Loucy (cell line): Measurements from ENCODE around the gene PLD5.
"Not testable (repeated sequence)": the region's sequence is repeated elsewhere in the genome, so short reads cannot be mapped to it uniquely, and the experiment has no call there.

Experiments
- H2AFZ ChIP-seq: fragments of 200-600 bp; sonication (generic); 2 replicates; pipeline ENCODE4 v1.6.0; 2016; ENCODE audit warnings: antibody characterized with exemption, mild to moderate bottlenecking, low read length, moderate library complexity
- H3F3A ChIP-seq: fragments of 200-600 bp; 2 replicates; pipeline ENCODE4 v1.6.0; 2016; ENCODE audit warnings: antibody characterized with exemption, low read depth, mild to moderate bottlenecking
- H3K27me3 ChIP-seq: fragments of 200-600 bp; sonication (generic); 2 replicates; pipeline ENCODE4 v1.6.1; 2014; ENCODE audit warnings: low read length, mild to moderate bottlenecking; ENCODE audit not compliant: insufficient read depth, poor library complexity, severe bottlenecking
- H3K36me3 ChIP-seq: fragments of 200-600 bp; sonication (generic); 2 replicates; pipeline ENCODE4 v1.6.1; 2016; ENCODE audit warnings: low read length; ENCODE audit not compliant: insufficient read depth
- H3K4me1 ChIP-seq: fragments of 200-600 bp; sonication (generic); 2 replicates; pipeline ENCODE4 v1.5.1; 2014; ENCODE audit warnings: low read length, mild to moderate bottlenecking; ENCODE audit not compliant: insufficient read depth, poor library complexity, severe bottlenecking
- H3K4me2 ChIP-seq: fragments of 200-600 bp; sonication (generic); 2 replicates; pipeline ENCODE4 v1.6.0; 2014; ENCODE audit warnings: antibody characterized with exemption, low read length, low read depth, mild to moderate bottlenecking; ENCODE audit not compliant: poor library complexity, severe bottlenecking
- H3K4me3 ChIP-seq: fragments of 200-600 bp; sonication (generic); 2 replicates; pipeline ENCODE4 v1.5.1; 2014; ENCODE audit warnings: low read length, mild to moderate bottlenecking, mixed read lengths; ENCODE audit not compliant: poor library complexity, severe bottlenecking
- H3K79me2 ChIP-seq: fragments of 200-600 bp; sonication (generic); 2 replicates; pipeline ENCODE4 v1.6.1; 2014; ENCODE audit warnings: low read length; ENCODE audit not compliant: insufficient read depth
- H3K9ac ChIP-seq: fragments of 200-600 bp; sonication (generic); 2 replicates; pipeline ENCODE4 v1.6.0; 2014; ENCODE audit warnings: mild to moderate bottlenecking, low read depth, low read length, moderate library complexity; ENCODE audit not compliant: poor library complexity, severe bottlenecking
- H3K9me2 ChIP-seq: fragments of 200-600 bp; sonication (generic); replicated peaks from 2 replicates; pipeline ENCODE4 v1.6.1; 2016; ENCODE audit warnings: low read depth, low read length, mixed read lengths
- H3K9me3 ChIP-seq: fragments of 200-600 bp; sonication (generic); 2 replicates; pipeline ENCODE4 v1.6.1; 2014; ENCODE audit warnings: mild to moderate bottlenecking, antibody characterized with exemption, low read length, low read depth; ENCODE audit not compliant: insufficient read depth
- H4K20me1 ChIP-seq: fragments of 200-600 bp; sonication (generic); 2 replicates; pipeline ENCODE4 v1.6.0; 2014; ENCODE audit warnings: antibody characterized with exemption, low read length, mild to moderate bottlenecking; ENCODE audit not compliant: insufficient read depth, poor library complexity, severe bottlenecking
- EZH2phosphoT487 ChIP-seq: fragments of 200-600 bp; IDR thresholded peaks from 2 replicates; pipeline ENCODE4 v1.6.1; 2018; ENCODE audit warnings: antibody characterized with exemption, mild to moderate bottlenecking, moderate library complexity, borderline replicate concordance
- TF ChIP-seq, protein P1 (sequence below): fragments of 200-600 bp; sonication (generic); conservative IDR thresholded peaks from 2 replicates; pipeline ENCODE4 v1.5.1; 2014; ENCODE audit warnings: mild to moderate bottlenecking, antibody characterized with exemption, low read length

Gene PLD5

DNA sequence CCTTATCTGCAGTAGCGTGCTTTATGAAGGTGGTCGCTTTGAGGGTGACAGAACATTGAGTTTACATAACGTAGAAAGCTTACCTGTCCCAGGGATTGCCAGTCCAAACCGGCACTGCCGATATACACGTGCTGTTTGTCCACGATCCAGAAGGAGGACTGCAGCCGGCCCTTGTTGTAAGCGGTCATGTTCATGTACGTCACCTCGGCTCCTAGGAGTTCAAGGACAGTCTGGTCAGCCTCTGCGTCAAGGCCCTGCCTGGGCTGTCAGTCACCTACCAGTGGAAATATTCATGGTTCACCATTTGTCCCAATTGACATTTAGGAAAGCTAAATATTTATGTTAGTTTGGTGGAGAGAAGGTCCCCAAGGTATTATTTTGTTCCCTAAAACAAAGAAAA lies 304.6 kb downstream of the PLD5 start:
- H2AFZ ChIP-seq: no peak overlapping the region
- H3K9me3 ChIP-seq: peaks cover 14% of the 10 kb centered on the region; the same call in 1 of the 2 replicates
- no peak overlapping the region for H3K9ac ChIP-seq
- H3K36me3 ChIP-seq: no peaks in the 10 kb centered on the region
- no peak overlapping the region for H3K4me2 ChIP-seq
- H3K4me3 ChIP-seq: no peak overlapping the region
- no peaks in the 10 kb centered on the region for H4K20me1 ChIP-seq
- TF ChIP-seq EZH2phosphoT487: no peak
- TF ChIP-seq, protein P1, sequence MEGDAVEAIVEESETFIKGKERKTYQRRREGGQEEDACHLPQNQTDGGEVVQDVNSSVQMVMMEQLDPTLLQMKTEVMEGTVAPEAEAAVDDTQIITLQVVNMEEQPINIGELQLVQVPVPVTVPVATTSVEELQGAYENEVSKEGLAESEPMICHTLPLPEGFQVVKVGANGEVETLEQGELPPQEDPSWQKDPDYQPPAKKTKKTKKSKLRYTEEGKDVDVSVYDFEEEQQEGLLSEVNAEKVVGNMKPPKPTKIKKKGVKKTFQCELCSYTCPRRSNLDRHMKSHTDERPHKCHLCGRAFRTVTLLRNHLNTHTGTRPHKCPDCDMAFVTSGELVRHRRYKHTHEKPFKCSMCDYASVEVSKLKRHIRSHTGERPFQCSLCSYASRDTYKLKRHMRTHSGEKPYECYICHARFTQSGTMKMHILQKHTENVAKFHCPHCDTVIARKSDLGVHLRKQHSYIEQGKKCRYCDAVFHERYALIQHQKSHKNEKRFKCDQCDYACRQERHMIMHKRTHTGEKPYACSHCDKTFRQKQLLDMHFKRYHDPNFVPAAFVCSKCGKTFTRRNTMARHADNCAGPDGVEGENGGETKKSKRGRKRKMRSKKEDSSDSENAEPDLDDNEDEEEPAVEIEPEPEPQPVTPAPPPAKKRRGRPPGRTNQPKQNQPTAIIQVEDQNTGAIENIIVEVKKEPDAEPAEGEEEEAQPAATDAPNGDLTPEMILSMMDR: no peak
- H3F3A ChIP-seq: no peaks in the 10 kb centered on the region
- H3K4me1 ChIP-seq: no peaks in the 10 kb centered on the region
- H3K9me2 ChIP-seq: no peaks in the 10 kb centered on the region
- H3K27me3 ChIP-seq: no peaks in the 10 kb centered on the region
- no peaks in the 10 kb centered on the region for H3K79me2 ChIP-seq

DNA sequence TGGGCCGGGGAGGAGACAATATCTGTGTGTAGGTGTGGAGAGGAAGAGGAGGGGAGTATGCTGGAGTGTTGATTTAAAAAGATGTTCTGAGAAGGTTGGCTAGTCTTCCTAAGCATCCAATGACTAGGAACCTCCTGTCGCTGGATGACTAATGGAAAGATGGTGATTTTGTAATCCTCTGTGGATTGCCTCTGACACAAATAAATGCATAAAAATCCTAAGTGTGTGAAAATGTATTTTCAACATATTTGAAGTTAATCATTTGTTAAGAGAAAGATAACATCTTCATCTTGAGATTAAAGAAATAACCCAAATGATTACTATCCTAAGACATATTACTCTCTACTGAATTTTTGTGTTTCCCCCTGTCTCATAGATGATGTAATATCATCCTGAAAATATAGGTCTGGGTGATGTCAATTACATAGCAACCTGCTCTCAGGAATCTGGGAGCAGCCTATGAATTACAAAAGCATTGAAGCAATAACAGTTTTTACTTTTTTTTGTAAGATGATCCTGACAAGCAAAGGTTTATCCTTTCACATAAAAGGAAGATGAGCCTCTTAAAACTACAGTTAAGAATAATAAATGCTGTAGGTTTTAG lies 305.1 kb downstream of the PLD5 start:
- TF ChIP-seq, protein P1: no peak
- TF ChIP-seq EZH2phosphoT487: no peak
- Histone ChIP-seq H3K9me3 (peaks cover 14% of the 10 kb centered on the region; the same call in 1 of the 2 replicates), H3K36me3 (no peaks in the 10 kb centered on the region), H2AFZ (no peak overlapping the region), H3K4me2 (no peak overlapping the region), H3K79me2 (no peaks in the 10 kb centered on the region), H3K9me2 (no peaks in the 10 kb centered on the region), H4K20me1 (no peaks in the 10 kb centered on the region), H3K4me3 (no peak overlapping the region), H3K9ac (no peak overlapping the region), H3F3A (no peaks in the 10 kb centered on the region), H3K27me3 (no peaks in the 10 kb centered on the region), H3K4me1 (no peaks in the 10 kb centered on the region)

DNA sequence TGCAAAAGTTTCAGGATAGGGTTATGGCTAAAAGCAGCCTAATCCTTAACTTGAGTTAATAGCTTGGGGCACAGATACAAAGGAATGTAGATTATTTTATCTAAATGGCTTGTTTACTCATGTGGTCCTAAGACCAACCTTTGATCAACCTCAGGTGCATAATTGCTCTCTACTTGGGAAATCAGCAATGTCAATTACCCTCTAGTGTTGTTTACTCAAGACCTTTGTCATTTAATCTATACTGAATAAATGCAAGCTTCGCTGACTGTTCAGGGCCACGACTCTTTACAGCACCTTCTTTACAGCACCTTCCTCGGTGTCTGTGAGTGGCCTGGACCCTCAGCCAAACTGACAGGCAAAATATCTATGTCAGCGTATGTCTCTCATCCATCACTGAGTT lies 308.1 kb downstream of the PLD5 start:
- Histone ChIP-seq H3K9me3 (peaks cover 14% of the 10 kb centered on the region; the same call in 1 of the 2 replicates), H3K4me2 (no peak overlapping the region), H3K36me3 (no peaks in the 10 kb centered on the region), H3K79me2 (no peaks in the 10 kb centered on the region), H4K20me1 (no peaks in the 10 kb centered on the region), H3K4me1 (no peaks in the 10 kb centered on the region), H3K9ac (no peak overlapping the region), H3K9me2 (no peaks in the 10 kb centered on the region), H2AFZ (no peak overlapping the region), H3F3A (no peaks in the 10 kb centered on the region), H3K4me3 (no peak overlapping the region), H3K27me3 (no peaks in the 10 kb centered on the region)
- TF ChIP-seq EZH2phosphoT487: no peak
- TF ChIP-seq, protein P1: no peak

DNA sequence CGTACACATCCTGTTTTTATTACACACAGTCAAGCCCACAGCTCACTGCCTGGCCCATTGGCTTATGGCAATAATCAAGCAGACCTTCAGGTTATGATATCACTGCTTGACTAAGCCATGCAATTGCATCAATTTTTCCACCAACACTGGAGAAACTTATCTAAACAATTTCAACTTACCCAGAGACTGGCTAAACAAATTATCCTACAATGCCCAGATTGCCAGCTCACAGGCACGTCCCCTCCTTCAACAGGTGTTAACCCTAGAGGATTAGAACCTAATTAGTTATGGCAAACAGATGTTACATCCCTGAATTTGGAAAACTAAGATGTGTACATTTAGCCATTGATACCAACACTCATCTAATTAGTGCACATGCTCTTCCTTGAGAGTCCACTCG lies 310.0 kb downstream of the PLD5 start:
- H3K36me3 ChIP-seq, H3K9me2 ChIP-seq, H3K27me3 ChIP-seq, H3K4me2 ChIP-seq, H3K79me2 ChIP-seq, H3K4me3 ChIP-seq, H2AFZ ChIP-seq, H3F3A ChIP-seq, H3K9ac ChIP-seq, H4K20me1 ChIP-seq, H3K4me1 ChIP-seq: not testable (repeated sequence)
- peaks cover 14% of the 10 kb centered on the region; the same call in 1 of the 2 replicates for H3K9me3 ChIP-seq

DNA sequence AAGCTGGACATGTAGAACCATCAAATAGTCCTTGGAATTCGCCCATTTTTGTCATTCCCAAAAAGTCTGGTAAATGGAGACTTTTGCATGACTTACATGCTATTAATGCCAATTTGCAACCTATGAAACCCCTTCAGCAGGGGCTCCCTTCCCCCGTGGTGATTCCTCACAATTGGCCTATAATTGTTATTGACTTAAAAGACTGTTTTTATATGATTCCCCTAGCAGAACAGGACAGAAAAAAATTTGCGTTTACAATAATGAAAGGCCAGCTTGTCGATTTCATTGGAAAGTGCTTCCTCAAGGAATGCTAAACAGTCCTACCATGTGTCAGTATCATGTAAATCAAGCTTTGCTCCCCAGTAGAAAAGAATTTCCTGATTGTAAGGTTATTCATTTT lies 311.5 kb downstream of the PLD5 start:
- H3K36me3 ChIP-seq, H4K20me1 ChIP-seq, H3F3A ChIP-seq, H3K9ac ChIP-seq, H3K27me3 ChIP-seq, H3K79me2 ChIP-seq, H3K9me2 ChIP-seq, H3K4me3 ChIP-seq, H3K4me1 ChIP-seq, H2AFZ ChIP-seq, H3K4me2 ChIP-seq: not testable (repeated sequence)
- H3K9me3 ChIP-seq: peaks cover 14% of the 10 kb centered on the region; the same call in 1 of the 2 replicates
